Hepatocyte (in vitro differentiated cells): ENCODE results near the gene GPR180. TPM values are rescaled to one million over a fixed set of nuclear protein-coding genes. Genes with fewer than 3 reads are reported as not detected.

ENCODE experiments used
- DNase-seq: peaks from one replicate; pipeline ENCODE4 v3.0.0-alpha.2; 2016; ENCODE audit warnings: low spot score
- H2AFZ ChIP-seq: fragments of 200-600 bp; sonication (generic); 2 replicates; pipeline ENCODE4 v1.6.0; 2016; ENCODE audit warnings: antibody characterized with exemption, mild to moderate bottlenecking
- H3K27ac ChIP-seq: fragments of 200-600 bp; sonication (generic); 2 replicates; pipeline ENCODE4 v1.5.1; 2016; ENCODE audit warnings: mild to moderate bottlenecking
- H3K27me3 ChIP-seq: fragments of 200-600 bp; sonication (generic); 2 replicates; pipeline ENCODE4 v1.6.1; 2016
- H3K36me3 ChIP-seq: fragments of 200-600 bp; sonication (generic); replicated peaks from 2 replicates; pipeline ENCODE4 v1.5.1; 2016; ENCODE audit warnings: low read depth; ENCODE audit not compliant: insufficient read depth
- H3K4me1 ChIP-seq: fragments of 200-600 bp; sonication (generic); 2 replicates; pipeline ENCODE4 v1.5.1; 2016; ENCODE audit warnings: mild to moderate bottlenecking, moderate library complexity; ENCODE audit not compliant: insufficient read depth
- H3K4me2 ChIP-seq: fragments of 200-600 bp; sonication (generic); 2 replicates; pipeline ENCODE4 v1.6.0; 2016
- H3K4me3 ChIP-seq: fragments of 200-600 bp; sonication (generic); 2 replicates; pipeline ENCODE4 v1.5.1; 2016; ENCODE audit warnings: mild to moderate bottlenecking
- H3K79me2 ChIP-seq: fragments of 200-600 bp; sonication (generic); 2 replicates; pipeline ENCODE4 v1.6.0; 2017; ENCODE audit warnings: mild to moderate bottlenecking
- H3K9me2 ChIP-seq: fragments of 200-600 bp; sonication (generic); replicated peaks from 2 replicates; pipeline ENCODE4 v1.6.0; 2017; ENCODE audit warnings: mild to moderate bottlenecking; ENCODE audit not compliant: insufficient read depth
- H3K9me3 ChIP-seq: fragments of 200-600 bp; sonication (generic); 2 replicates; pipeline ENCODE4 v1.5.1; 2016; ENCODE audit warnings: low read depth, mild to moderate bottlenecking
- H4K20me1 ChIP-seq: fragments of 200-600 bp; sonication (generic); 2 replicates; pipeline ENCODE4 v1.6.0; 2016; ENCODE audit warnings: mild to moderate bottlenecking; ENCODE audit not compliant: insufficient read depth, poor library complexity, severe bottlenecking
- CTCF ChIP-seq: fragments of 200-600 bp; sonication (generic); IDR thresholded peaks from 2 replicates; pipeline ENCODE4 v1.5.1; 2016; ENCODE audit warnings: antibody characterized with exemption, mild to moderate bottlenecking; ENCODE audit not compliant: poor library complexity
- EZH2 ChIP-seq: fragments of 200-600 bp; sonication (generic); IDR thresholded peaks from 2 replicates; pipeline ENCODE4 v1.6.1; 2016; ENCODE audit warnings: antibody characterized with exemption, mild to moderate bottlenecking, borderline replicate concordance
- EZH2phosphoT487 ChIP-seq: fragments of 200-600 bp; sonication (generic); IDR thresholded peaks from one replicate; pipeline ENCODE4 v1.6.1; 2018; ENCODE audit warnings: antibody characterized with exemption, mild to moderate bottlenecking, low read depth, moderate library complexity; ENCODE audit not compliant: unreplicated experiment, severe bottlenecking
- WGBS: methylation state at CpG from one replicate; pipeline ENCODE4 v1.1.6; 2016; ENCODE audit warnings: low lambda C conversion rate; ENCODE audit errors: missing lambda C conversion rate; 5-methylcytosine and 5-hydroxymethylcytosine counted together
- polyA plus RNA-seq: library from polyadenylated mRNA; unstranded; fragments of >200 nt; fragmentation: Nextera tagmentation; extraction: Ambion mirVana; gene quantifications from 2 replicates; pipeline ENCODE4 v1.2.1, GENCODE V29; 2016
- small RNA-seq: library from RNA; depleted of rRNA; stranded (forward); fragments of <200 nt; gene quantifications from one replicate; pipeline ENCODE3, GENCODE V24; 2014
- total RNA-seq: library from RNA; depleted of rRNA; stranded (reverse); fragments of >200 nt; gene quantifications from 2 replicates; pipeline ENCODE4 v1.2.3, GENCODE V29; 2014

GPR180 gene
- total and polyA plus RNA-seq, 2 experiments from 2014 or later, result 5.6 to 12.9 TPM

- H3K79me2 ChIP-seq, result no peaks in the 10 kb centered on the region
- H3K27me3 ChIP-seq, result peaks cover 49% of the 10 kb centered on the region
- H3K36me3 ChIP-seq, result no peaks in the 10 kb centered on the region
- DNase-seq, result no peak
- no peaks in the 10 kb centered on the region for H3K4me1 ChIP-seq
- H4K20me1 ChIP-seq, result no peaks in the 10 kb centered on the region
- 77% methylated on average over 6 of the region's 6 CpGs for WGBS
- no peak overlapping the region for H2AFZ ChIP-seq
- H3K4me3 ChIP-seq, result no peak overlapping the region
- no peak overlapping the region for H3K4me2 ChIP-seq
- TF ChIP-seq EZH2 (no peak), EZH2phosphoT487 (no peak), CTCF (no peak)
- H3K27ac ChIP-seq, result no peak overlapping the region
- H3K9me3 ChIP-seq, result no peaks in the 10 kb centered on the region
- H3K9me2 ChIP-seq, result no peaks in the 10 kb centered on the region
Observed at GRCh38 chr13:94679614-94680013, 78.0 kb downstream of the GPR180 start.

GRCh38 chr13:94682229-94682628 lies 80.6 kb downstream of the GPR180 start:
- Histone ChIP-seq H3K79me2 (no peaks in the 10 kb centered on the region), H3K9me2 (no peaks in the 10 kb centered on the region), H3K4me2 (no peak overlapping the region), H4K20me1 (no peaks in the 10 kb centered on the region), H3K27ac (no peak overlapping the region), H3K4me3 (no peak overlapping the region), H3K9me3 (no peaks in the 10 kb centered on the region), H2AFZ (no peak overlapping the region), H3K27me3 (peaks cover 35% of the 10 kb centered on the region), H3K36me3 (no peaks in the 10 kb centered on the region), H3K4me1 (no peaks in the 10 kb centered on the region)
- no peak for DNase-seq
- no peak for TF ChIP-seq EZH2phosphoT487
- WGBS, result 87% methylated on average over 2 of the region's 2 CpGs

- no peaks in the 10 kb centered on the region for H4K20me1 ChIP-seq
- H3K4me3 ChIP-seq, result no peak overlapping the region
- H3K79me2 ChIP-seq, result no peaks in the 10 kb centered on the region
- H3K36me3 ChIP-seq, result no peaks in the 10 kb centered on the region
- H2AFZ ChIP-seq, result no peak overlapping the region
- no peak overlapping the region for H3K4me2 ChIP-seq
- TF ChIP-seq CTCF, result no peak
- TF ChIP-seq EZH2phosphoT487, result no peak
- no peak for TF ChIP-seq EZH2
- no peaks in the 10 kb centered on the region for H3K4me1 ChIP-seq
- no peaks in the 10 kb centered on the region for H3K9me3 ChIP-seq
- H3K27ac ChIP-seq, result no peak overlapping the region
- H3K27me3 ChIP-seq, result peaks cover 24% of the 10 kb centered on the region
- no peaks in the 10 kb centered on the region for H3K9me2 ChIP-seq
- no peak for DNase-seq
- 68% methylated on average over 5 of the region's 5 CpGs for WGBS
Observed at GRCh38 chr13:94683409-94683808, 81.8 kb downstream of the GPR180 start.

Small RNA genes lying within 50 kb of the gene (small RNA-seq; reads per million reads assigned to genes)
- gene RNA5SP36, result 0.22 reads per million

Other genes with a start within 250 kb of the GPR180 start
- gene DCT, start 122.2 kb upstream of the GPR180 start, total RNA-seq, result not detected in 2 replicates
- gene DCT, start 122.2 kb upstream of the GPR180 start, polyA plus RNA-seq, result not detected in 2 replicates
- 21.5 and 25.3 TPM in 2 replicates for gene TGDS, start 5.7 kb upstream of the GPR180 start, total RNA-seq
- 7.8 and 8.6 TPM in 2 replicates for gene TGDS, start 5.7 kb upstream of the GPR180 start, polyA plus RNA-seq
- gene SOX21, start 110.7 kb downstream of the GPR180 start, total RNA-seq, result 0.12 and 0.90 TPM in 2 replicates
- gene SOX21, start 110.7 kb downstream of the GPR180 start, polyA plus RNA-seq, result 0.17 and 0.65 TPM in 2 replicates